Stimulated activated CD8-positive, alpha-beta memory T cell treated with anti-CD3 and anti-CD28 coated beads, Interleukin-15, amount 100 ng/mL, for 48 hours (primary cell): Measurements from ENCODE around the gene OR2B3.
"Not testable (repeated sequence)": the region's sequence is repeated elsewhere in the genome, so short reads cannot be mapped to it uniquely, and the experiment has no call there.

Experiments
- DNase-seq, 2 donors: peaks; one replicate each; pipeline ENCODE4 v3.0.0-alpha.2; 2020; ENCODE audit warnings: low read depth in 2 of 2

Gene OR2B3

GRCh38 chr6:29087213-29087612 lies at the start of gene OR2B3:
TSS of gene OR2B3 (minus strand) at chr6:29087313. CDS start at chr6:29087248, 65 bp downstream.
- no peak for DNase-seq

GRCh38 chr6:29131691-29132090 lies 44.6 kb upstream of the OR2B3 start:
- no peak for DNase-seq

DNA sequence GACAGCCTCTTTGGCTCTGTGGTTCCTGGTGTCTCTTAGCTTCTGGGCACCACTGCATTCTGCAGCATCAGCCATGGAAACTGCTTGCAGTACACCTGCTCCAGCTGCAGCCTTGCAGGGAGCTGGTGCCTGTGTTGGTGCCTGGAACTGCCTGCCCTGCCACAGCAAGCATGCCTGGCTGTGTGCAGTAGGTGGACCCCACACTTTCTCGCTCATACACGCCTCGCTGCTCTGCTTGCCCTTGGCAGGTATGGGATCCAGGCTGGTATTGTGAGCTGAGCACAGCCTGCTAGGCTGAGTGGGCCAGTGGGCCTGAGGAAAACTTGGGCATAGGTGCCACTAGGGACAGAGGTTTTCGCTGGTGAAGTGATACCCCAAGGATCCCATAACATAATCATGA lies 43.5 kb upstream of the OR2B3 start:
- DNase-seq, result no peak

DNA sequence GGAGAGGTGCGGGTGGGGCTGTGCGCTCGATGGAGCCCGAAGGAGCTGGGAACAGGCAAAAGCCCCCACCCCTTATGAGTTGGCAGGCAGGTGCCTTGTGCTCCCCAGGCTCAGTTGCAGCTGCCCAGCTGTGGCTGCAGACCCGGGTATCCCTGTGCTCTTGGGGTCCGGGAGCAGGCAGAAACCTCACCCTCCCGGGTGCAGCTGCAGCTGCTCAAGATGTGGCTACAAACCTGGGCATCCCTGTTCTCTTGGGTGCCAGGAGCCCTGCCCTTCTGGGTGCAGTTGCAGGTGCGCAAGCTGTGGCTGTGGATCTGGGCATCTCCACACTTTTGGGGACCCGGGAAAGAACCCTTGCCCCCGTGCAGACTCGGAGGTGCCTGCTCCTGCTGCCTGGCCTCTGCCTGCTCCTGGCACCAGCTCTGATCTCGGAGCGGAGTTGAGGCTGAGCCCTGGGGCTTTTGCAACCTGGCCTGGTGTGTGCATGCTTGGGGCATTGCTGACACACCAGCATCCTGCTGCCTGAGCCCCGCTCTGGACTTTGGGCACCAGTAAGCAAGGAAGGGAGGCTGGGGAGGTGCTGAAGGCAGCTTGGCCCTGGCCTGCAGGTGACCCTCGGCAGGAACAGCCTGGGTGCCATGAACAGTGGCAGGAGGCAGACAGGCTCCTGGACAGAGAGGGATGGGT lies 42.4 kb upstream of the OR2B3 start:
- DNase-seq, result no peak

GRCh38 chr6:29114964-29115363 lies 27.9 kb upstream of the OR2B3 start:
- DNase-seq, result not testable (repeated sequence)

DNA sequence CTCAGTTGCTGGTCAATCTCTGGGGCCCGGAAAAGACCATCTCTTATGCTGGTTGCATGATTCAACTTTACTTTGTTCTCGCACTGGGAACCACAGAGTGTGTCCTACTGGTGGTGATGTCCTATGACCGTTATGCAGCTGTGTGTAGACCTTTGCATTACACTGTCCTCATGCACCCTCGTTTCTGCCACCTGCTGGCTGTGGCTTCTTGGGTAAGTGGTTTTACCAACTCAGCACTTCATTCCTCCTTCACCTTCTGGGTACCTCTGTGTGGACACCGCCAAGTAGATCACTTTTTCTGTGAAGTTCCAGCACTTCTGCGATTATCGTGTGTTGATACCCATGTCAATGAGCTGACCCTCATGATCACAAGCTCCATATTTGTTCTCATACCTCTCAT lies 25.0 kb upstream of the OR2B3 start:
- no peak for DNase-seq

GRCh38 chr6:29107758-29108157 lies 20.6 kb upstream of the OR2B3 start, which contains the start of gene OR2J3:
TSS of gene OR2J3 (plus strand) at chr6:29108058. CDS start at chr6:29111891, 3,833 bp downstream.
- no peak for DNase-seq

GRCh38 chr6:29099190-29099589 lies 12.1 kb upstream of the OR2B3 start, which contains the start of gene OR2J1:
TSS of gene OR2J1 (plus strand) at chr6:29099490. CDS start at chr6:29100943, 1,453 bp downstream.
- no peak for DNase-seq

- no peak for DNase-seq
These were observed 10.7 kb upstream of the OR2B3 start for GRCh38 chr6:29097803-29098202.

GRCh38 chr6:29092957-29093356 lies 5.8 kb upstream of the OR2B3 start:
- DNase-seq, result no peak

DNA sequence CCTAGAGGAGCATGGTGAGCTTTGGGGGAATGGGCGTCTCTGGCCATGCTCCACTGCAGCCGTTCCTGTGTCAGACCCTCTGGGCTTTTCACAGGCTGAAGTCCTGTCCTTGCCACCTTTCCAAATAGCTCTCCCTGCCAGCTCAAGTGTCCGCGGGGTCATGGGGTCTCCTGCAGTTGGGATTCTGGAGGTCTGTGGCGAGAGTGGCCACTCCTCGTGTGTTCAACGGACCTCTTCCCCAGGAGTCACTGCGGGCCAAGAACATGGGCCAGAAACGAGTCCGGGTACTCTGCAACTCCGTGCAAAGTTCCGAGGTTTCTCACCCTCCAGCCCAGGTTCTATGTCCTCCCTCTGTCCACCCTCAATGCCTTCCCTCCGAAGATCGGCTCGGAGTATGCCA lies 4.7 kb downstream of the OR2B3 start:
- DNase-seq, result no peak

GRCh38 chr6:29081312-29081711 lies 5.8 kb downstream of the OR2B3 start:
- DNase-seq, result no peak

GRCh38 chr6:29079203-29079602 lies 7.9 kb downstream of the OR2B3 start:
- no peak for DNase-seq

DNA sequence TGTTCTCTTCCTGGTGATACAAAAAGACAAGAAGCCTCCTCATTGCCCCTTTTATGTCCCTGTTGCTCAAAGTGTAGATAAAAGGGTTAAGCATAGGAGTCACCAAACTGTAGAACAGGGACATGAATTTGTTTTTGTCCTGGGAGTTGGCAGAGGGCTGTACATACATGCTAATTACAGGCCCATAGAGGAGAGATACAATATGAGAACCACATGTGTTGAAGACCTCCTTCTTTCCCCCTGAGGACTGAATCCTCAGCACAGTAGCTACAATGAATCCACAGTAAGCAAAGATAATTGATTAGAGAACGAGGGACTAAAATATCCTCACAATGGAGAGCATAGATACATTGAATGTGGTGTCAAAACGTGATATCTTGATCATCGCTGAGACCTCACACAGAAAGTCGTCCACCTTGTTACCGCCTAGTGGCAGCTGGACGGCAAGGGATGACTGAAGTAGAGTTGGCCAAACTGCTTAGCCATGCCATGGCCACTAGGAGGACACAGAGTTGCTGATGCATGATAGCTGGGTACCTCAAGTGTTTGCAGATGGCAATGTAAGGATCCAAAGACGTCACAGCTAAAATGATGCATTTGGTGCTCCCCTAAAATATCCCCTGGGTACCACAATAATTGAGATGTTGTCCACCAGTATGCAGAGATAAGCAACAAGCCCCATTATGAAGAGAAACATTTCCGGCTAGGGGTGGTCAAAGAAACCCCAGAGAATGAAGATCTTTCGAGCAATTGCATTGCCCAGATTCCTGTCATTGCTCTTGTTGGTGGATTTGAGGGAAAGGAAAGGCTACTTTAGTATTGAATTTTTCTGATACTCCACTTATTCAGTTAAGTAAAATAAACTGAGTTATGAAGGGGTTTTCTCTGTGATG lies 15.0 kb downstream of the OR2B3 start:
- DNase-seq, result no peak

- DNase-seq, result no peak
These were observed 35.4 kb downstream of the OR2B3 start for GRCh38 chr6:29051680-29052079.

DNA sequence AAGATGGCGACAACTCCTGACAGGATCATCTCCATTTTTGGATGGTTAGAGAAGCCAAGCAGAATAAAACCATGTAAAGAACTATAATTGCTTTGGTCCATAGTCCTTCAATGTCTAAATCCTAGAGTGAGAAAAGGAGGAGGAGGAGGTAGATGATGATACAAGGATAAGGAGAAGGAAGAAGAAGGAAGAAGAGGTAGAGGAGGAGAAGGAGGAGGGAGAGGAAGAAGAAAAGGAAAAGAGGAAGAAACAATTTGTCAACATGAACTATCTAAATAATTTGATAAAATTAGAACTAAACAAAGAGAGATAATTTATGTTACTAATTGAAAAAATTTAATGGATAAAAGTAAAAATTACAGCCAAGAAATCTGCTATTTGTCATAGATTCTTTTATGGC lies 42.0 kb downstream of the OR2B3 start, which contains the start of gene OR2W1:
Gene OR2W1 (minus strand): TSS at position 101 of the 400 bp plus-strand sequence. CDS start 0 bp downstream, at position 101.
- no peak for DNase-seq
